ENCODE measurements around the gene DHRSX. TPM values are rescaled to one million over a fixed set of nuclear protein-coding genes. Genes with fewer than 3 reads are reported as not detected.

DHRSX gene
- total RNA-seq, 1 donor from 2014 or later: 65.4 TPM

DNA sequence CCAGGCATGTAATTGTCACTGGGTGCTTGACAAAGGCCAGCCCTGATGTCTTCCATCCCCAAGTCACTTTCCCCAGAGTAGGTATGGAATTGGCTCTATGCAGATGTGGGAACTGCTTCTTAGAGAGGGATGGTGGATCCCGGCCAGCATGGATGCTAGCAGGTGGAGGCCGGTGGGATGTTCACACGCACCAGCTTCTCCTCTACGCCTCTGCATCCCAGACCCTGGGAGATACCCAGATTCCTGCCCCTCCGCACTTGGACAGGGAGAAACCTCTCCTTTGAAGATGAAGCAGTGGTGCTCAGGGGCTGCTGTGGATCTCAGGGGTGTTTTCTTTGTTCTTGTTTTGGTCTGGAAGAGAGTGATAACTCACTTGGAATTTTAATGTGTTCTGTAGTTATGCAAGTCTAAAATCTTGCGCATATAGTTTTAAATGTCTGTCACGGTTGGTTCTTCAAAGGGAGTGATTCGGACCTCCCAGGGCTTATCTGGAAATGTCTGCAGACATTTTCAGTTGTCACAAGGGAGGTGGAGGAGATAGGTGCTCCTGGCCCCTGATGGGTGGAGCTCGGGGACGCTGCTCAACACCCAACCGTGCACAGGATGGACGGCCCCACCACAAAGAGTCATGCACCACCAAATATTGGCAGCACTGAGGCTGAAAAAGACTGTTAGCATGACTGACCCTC, 308.0 kb downstream of the DHRSX start:
- TF ChIP-seq, protein P1, sequence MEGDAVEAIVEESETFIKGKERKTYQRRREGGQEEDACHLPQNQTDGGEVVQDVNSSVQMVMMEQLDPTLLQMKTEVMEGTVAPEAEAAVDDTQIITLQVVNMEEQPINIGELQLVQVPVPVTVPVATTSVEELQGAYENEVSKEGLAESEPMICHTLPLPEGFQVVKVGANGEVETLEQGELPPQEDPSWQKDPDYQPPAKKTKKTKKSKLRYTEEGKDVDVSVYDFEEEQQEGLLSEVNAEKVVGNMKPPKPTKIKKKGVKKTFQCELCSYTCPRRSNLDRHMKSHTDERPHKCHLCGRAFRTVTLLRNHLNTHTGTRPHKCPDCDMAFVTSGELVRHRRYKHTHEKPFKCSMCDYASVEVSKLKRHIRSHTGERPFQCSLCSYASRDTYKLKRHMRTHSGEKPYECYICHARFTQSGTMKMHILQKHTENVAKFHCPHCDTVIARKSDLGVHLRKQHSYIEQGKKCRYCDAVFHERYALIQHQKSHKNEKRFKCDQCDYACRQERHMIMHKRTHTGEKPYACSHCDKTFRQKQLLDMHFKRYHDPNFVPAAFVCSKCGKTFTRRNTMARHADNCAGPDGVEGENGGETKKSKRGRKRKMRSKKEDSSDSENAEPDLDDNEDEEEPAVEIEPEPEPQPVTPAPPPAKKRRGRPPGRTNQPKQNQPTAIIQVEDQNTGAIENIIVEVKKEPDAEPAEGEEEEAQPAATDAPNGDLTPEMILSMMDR (IDR thresholded peaks at IDR 0.05; ENCODE audit: unreplicated experiment): no peak
- Mint-ChIP-seq H3K4me1 (ENCODE audit: low read depth) (peaks cover 4% of the 10 kb centered on the region), H3K27me3 (no peaks in the 10 kb centered on the region), H3K4me3 (ENCODE audit: low read depth) (no peak overlapping the region), H3K9me3 (ENCODE audit: low read depth) (peaks cover 10% of the 10 kb centered on the region), H3K27ac (no peak overlapping the region), H3K36me3 (ENCODE audit: insufficient read depth) (peaks cover 12% of the 10 kb centered on the region)
- no peak for DNase-seq (ENCODE audit: low spot score, unreplicated experiment)

DNA sequence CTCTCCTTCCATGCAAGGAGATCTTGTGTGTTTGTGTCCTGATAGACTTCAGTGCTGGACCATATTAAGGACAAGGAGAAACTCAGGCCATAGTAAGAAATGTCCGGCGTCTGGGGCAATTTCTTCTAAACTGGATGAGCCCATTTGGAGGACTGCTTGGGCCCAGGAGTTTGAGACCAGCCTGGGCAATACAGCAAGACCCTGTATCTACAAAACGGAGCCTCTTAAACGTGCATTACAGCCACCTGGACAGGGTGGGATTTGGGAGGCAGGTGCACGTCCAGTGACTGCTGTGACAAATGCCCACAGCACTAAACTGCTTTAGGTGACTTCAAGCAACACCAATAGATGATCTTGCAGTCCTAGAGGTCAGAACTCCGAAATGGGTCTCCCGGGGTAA, 311.9 kb downstream of the DHRSX start:
- Mint-ChIP-seq H3K36me3 (ENCODE audit: insufficient read depth) (peaks cover 13% of the 10 kb centered on the region), H3K27ac (no peak overlapping the region)

DNA sequence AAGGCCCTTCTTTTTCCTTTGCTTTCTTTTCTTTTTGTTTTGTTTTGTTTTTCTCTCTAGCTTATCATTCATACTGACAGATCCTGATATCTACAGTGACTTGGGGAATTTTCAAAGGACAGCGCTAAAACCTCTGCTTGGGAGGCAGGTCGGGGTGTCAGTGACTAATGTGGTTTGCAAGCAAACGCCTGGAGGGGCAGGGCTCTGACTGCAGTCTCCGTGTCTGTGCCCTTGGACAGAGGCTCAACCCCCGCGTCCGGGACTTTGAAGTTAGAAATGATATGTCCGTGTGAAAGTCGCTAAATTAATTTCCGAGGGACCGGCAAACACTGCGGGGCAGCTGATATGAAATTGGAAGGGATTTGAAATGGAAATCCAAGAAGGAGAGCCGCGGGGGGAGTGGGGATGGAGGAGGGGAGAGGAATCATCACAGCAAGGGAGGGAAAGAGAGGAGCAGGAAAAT, 312.4 kb downstream of the DHRSX start:
- DNase-seq (ENCODE audit: low spot score, unreplicated experiment): no peak
- H3K9me3 Mint-ChIP-seq (ENCODE audit: low read depth): peaks cover 13% of the 10 kb centered on the region
- H3K27me3 Mint-ChIP-seq: no peaks in the 10 kb centered on the region
- peak overlapping the region; percentile 0 for H3K27ac Mint-ChIP-seq
- no peak overlapping the region for H3K4me3 Mint-ChIP-seq (ENCODE audit: low read depth)
- TF ChIP-seq, protein P1 (IDR thresholded peaks at IDR 0.05; ENCODE audit: unreplicated experiment): no peak
- peaks cover 4% of the 10 kb centered on the region for H3K4me1 Mint-ChIP-seq (ENCODE audit: low read depth)
- H3K36me3 Mint-ChIP-seq (ENCODE audit: insufficient read depth): peaks cover 15% of the 10 kb centered on the region

More for the DNA sequence above, 311.9 kb downstream of the DHRSX start:
- Mint-ChIP-seq H3K9me3 (ENCODE audit: low read depth) (peaks cover 13% of the 10 kb centered on the region), H3K4me3 (ENCODE audit: low read depth) (no peak overlapping the region), H3K4me1 (ENCODE audit: low read depth) (peaks cover 4% of the 10 kb centered on the region), H3K27me3 (no peaks in the 10 kb centered on the region)
- no peak for DNase-seq (ENCODE audit: low spot score, unreplicated experiment)
- TF ChIP-seq, protein P1 (IDR thresholded peaks at IDR 0.05; ENCODE audit: unreplicated experiment): no peak

DNA sequence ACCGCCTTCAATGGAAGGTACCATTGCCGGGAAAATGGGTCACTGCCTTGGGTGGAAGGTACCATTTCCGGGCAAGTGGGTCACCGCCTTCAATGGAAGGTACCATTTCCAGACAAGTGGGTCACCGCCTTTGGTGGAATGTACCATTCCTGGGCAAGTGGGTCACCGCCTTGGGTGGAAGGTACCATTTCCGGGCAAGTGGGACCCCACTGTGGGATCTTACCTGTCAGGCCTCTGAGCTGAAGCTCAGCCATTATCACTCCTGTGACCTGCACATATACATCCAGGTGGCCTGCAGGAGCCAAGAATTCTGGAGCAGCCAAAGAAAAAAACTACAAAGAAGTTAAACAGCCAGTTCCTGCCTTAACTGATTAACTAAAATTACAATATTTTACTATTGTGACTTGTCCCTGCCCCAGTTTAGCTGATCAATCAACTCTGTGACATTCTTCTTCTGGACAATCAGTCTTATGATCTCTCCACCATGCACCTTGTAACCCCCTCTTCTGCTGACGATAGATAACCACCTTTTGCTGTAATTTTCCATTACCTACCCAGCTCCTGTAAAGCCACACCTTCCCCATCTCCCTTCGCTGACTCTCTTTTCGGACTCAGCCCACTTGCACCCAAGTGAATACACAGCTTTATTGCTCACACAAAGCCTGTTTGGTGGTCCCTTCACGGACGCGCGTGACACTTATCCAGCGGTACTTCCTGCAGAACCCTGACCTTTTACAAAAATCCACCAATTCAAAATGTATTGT, 313.2 kb downstream of the DHRSX start:
- Mint-ChIP-seq H3K4me1 (ENCODE audit: low read depth) (peaks cover 4% of the 10 kb centered on the region), H3K27me3 (no peaks in the 10 kb centered on the region), H3K4me3 (ENCODE audit: low read depth) (no peak overlapping the region), H3K27ac (peak overlapping the region; percentile 71), H3K36me3 (ENCODE audit: insufficient read depth) (peaks cover 16% of the 10 kb centered on the region), H3K9me3 (ENCODE audit: low read depth) (peaks cover 13% of the 10 kb centered on the region)
- TF ChIP-seq, protein P1 (IDR thresholded peaks at IDR 0.05; ENCODE audit: unreplicated experiment): no peak
- DNase-seq (ENCODE audit: low spot score, unreplicated experiment): no peak

DNA sequence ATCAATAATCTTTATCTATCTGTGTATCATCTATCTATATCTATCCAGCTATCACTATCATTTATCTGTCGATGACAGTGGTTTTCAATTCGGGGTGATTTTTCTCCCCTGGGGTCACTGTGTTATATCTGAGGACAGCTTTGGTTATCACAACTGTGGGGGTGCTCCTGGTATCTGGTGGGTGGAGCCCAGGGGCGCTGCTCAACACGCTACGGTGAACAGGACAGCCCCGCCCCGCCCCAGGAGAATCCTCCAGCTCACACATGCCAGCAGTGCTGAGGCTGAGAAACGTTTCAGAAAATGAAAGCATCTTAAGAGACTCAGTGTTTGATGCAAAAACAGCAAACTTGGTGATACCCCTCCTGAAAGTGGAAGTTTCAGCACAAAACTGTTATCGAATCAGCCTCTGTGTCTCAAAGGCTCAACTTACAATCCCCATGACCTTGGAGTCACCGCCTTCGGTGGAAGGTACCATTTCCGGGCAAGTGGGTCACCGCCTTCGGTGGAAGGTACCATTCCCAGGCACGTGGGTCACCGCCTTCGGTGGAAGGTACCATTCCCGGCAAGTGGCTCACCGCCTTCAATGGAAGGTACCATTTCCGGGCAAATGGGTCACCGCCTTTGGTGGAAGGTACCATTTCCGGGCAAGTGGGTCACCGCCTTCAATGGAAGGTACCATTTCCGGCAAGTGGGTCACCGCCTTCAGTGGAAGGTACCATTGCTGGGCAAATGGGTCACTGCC, 315.3 kb downstream of the DHRSX start:
- Mint-ChIP-seq H3K27ac (no peak overlapping the region), H3K27me3 (no peaks in the 10 kb centered on the region), H3K4me1 (ENCODE audit: low read depth) (peaks cover 4% of the 10 kb centered on the region), H3K36me3 (ENCODE audit: insufficient read depth) (peaks cover 13% of the 10 kb centered on the region), H3K9me3 (ENCODE audit: low read depth) (peaks cover 11% of the 10 kb centered on the region), H3K4me3 (ENCODE audit: low read depth) (no peak overlapping the region)
- no peak for DNase-seq (ENCODE audit: low spot score, unreplicated experiment)
- TF ChIP-seq, protein P1 (IDR thresholded peaks at IDR 0.05; ENCODE audit: unreplicated experiment): no peak

Data from progenitor cell of endocrine pancreas (in vitro differentiated cells).